GF-D8 (cell line): ENCODE results near the gene CFAP61.
A peak's percentile ranks its signal among the peaks of the same experiment; 100 is the strongest.
"Not testable (repeated sequence)": the region's sequence is repeated elsewhere in the genome, so short reads cannot be mapped to it uniquely, and the experiment has no call there.

Experiments used
- DNase-seq: peaks from one replicate; lab custom pipeline; 2025; lab: John Stamatoyannopoulos, UW

CFAP61 gene

DNA sequence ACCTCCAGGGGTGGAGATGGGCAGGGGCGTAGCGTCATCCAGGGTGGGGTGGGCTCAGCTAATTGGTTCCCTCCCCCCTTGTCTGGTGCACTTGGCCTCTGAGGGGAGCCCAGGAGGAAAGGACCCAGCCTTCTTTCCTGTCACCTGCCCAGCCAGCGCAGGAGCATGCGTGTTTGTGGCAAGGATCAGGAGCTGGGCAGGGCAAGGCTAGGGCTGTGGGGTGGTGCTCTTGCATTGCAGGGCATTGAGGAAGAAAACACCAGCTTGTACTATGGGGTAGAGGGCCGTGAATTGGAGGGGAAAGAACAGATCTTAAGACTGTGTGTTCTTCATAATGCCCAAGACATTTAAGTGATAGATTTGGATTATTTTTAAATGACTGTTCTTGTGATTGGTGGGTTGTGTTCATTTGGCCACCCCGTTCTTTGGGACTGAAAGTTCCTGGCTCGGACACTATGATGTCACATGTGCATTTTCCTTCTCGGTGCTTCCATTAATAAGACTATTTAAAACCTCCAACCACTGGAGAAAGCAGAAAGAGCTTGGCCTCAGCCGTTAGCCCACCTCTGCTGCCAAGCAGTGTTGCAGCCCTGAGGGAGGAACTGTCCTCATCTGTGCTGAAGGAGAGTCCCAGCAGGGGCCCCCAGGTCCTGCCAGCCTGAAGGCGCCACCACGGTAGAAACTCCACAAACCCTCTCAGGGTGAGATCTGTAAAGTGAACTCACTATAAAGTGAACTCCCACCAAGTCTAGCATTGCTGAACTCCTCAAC is 179.4 kb downstream of the CFAP61 start:
- no peak for DNase-seq

DNA sequence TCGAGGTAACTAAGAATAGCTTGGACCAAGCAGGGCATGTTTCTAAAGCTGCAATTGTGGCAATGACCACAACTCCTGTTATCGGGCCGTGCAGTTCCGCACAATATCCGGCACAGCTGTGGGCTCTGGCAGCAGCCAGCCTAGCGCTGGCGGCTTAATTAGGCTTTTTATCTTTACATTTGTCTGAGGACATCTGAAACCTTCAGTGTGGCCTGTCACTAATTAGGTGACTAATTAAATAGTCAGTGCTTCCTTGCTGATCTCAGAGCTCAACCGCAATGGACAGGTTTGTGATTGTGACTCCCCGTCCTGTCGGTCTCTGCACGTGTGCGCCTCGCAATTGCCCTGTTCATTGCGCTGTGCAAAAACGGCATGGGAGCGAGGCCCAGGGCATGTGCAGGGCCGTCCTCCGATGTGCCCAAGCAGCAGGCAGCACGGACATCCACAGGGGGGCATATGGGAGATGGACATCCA is 180.7 kb downstream of the CFAP61 start:
- peak; percentile 85 for DNase-seq

DNA sequence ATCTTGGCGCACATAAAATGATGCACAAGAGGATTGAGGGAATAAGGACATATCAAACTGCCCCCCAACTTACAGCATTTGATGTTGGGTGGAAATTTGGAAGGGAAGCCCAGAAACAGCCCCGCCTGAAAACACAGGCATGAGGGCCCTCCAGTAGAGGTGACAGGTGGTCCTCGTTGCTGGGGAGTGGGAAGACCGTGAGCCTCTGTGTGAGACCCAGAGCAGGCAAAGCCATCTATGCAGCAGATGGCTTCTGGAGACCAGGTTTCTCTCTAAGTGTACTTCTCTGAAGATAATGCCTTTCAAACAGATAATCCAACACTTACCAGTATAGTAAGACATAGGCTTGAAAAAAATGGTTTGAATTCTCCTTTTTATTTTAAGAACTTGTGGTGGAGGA is 183.3 kb downstream of the CFAP61 start:
- DNase-seq: no peak

DNA sequence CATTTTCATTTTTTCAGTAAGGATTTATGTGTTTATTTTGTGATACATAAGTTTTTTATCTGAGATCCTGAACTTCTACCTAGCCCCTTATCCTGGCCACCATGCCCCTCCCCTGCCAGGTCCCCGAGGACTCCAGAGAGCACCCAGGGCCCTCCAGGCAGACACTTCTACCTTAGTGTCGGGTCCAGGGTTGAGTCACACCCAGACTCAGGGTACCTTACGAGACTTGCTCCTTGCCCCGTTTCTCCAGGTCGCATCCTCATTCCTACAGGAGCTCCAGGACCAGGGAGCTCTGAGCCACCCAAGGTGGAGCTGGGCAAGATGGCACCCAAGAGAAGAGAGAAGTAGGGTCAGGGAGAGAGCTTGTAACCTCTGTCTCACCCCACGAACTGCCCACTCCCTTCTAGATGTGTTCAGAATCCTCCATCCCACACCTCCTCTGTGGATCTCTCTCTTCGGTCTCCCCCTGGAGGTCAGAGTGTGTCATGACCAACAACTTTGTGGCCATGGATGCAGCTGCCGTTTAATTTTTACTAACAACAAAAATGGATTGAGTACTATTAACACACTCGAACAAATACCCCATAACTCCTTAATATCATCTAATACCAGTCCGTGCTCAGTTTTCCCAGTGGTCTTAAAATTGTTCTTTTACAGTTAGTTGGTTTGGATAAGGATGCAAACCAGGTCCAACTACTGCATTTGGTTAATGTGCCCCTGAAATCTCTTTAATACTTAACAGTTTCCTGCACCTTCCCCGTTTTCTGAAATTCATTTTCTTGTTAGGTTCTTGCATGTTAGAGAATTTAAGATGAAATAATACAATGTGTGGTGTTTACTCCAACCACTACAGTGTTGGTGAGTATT is 185.0 kb downstream of the CFAP61 start:
- DNase-seq: no peak

DNA sequence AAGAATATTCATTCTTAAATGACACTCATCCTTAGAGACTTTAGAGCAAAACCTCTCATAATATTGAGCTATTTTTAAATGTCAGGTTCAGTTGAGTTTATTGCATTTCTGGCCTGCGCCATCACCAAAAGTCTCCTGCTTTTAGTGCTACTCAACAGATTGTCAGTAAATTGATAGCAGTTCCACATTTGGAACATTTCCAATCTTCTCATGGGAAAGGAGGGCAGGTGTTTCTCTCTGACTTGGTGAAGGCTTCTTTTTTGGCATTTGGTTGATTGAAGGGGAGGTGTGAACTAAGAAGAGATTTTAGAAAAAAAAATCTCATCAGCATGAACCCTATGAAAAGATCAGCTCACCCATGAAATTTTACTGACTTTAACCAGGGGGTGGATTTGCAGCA is 189.6 kb downstream of the CFAP61 start:
- DNase-seq: no peak

DNA sequence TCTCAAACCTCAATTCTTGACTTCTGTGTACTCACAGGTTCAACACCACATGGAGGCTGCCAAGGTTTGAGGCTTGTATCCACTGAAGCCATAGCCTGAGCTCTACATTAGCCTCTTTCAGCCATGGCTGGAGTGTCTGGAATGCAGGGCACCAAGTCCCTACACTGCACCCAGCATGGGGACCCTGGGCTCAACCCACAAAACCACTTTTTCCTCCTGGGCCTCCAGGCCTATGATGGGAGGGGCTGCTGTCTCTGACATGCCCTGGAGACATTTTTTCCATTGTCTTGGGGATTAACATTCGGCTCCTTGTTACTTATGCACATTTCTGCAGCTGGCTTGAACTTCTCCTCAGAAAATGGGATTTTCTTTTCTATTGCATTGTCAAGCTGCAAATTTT is 192.1 kb downstream of the CFAP61 start:
- DNase-seq: not testable (repeated sequence)

DNA sequence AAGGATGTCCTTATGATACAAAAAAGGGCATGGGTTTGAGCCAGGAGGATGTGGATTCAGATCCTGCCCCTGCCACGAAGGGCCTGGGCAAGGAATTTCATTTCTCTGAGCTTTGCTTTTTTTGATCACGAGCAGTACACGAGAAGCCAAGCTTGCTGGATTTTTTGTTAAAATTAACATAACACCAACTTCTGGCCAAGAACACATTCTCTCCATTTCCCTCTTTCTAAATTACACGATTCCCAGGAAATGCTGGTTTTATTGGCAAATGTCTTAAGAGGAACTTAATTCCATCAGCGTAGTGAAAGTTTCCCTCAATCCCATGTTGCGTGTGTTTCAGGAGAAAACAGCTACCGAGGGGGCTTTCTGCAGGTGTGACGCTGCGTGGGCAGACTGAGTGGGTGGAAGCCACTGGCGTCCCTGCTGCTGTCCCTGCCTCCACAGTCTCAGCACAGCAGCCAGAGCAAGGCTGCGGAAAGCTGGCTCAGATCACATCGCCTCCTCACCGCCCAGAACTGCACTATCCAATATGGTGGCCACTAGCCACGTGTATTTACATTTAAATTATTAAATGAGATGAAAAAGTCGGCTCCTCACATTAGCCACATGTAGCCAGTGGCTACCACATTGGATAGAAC is 194.8 kb downstream of the CFAP61 start:
- no peak for DNase-seq

DNA sequence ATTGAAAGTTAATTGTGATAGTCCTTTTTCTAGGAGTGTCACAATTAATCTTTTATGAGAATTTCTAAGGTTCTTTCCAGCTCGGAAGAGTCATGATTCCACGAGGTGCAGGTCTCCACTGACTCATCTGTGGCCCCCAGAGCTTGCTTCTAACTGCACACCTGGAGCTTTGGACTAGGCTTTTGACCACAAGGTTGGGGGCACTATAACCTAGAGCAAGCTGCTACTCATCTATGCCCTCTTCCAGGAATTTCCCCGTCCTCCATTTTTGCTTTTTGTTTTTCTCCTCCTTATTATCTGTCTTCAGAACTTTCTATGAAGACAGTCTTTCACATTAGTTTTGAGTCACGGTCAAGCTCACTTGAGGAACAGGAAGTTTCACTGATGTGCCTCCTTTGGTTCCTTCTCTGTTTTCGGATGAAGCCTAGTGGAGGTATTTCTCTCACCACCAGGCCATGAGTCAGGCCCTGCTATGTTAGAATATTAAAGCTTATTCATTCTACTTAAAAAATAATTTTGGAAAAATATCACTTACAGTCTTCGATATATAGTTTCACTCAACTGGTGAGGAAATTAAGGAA is 196.4 kb downstream of the CFAP61 start:
- no peak for DNase-seq

DNA sequence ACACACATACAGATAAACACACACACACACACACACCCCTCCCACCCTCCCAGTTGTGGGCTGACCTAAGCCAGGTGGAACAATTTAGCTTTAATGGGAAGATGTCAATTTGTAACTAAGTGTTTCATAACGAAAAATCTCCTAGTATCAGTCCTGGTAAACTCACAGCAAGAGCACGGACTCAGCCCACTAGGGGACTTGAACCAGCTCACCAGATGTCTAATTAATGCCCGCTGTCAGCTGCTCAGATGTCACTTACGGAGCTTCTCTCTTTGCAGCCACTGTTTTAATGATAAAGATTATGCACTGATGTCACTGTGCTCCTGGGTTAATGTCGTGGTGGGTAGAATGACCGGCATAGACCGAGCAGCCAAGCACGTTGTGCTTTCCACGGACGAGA is 199.0 kb downstream of the CFAP61 start:
- no peak for DNase-seq

DNA sequence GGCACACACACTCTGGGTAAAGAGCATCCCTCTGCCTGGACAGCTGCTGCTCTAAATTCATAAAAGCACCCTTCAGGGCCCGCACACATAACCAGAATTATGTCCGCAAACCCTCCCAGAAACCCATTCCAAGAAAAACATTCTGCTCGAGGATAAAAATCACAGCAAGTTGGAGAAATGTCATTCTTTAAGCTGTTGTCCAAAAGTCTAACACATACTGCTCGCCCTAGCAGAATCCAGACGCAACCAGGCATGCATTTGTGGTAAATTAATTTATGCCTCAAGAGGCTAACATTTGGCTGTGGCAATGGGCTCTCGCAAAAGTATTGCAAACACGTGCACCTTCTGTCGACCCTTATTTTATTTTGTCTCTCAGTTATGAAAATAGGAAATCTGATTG is 199.5 kb downstream of the CFAP61 start:
- DNase-seq: no peak

DNA sequence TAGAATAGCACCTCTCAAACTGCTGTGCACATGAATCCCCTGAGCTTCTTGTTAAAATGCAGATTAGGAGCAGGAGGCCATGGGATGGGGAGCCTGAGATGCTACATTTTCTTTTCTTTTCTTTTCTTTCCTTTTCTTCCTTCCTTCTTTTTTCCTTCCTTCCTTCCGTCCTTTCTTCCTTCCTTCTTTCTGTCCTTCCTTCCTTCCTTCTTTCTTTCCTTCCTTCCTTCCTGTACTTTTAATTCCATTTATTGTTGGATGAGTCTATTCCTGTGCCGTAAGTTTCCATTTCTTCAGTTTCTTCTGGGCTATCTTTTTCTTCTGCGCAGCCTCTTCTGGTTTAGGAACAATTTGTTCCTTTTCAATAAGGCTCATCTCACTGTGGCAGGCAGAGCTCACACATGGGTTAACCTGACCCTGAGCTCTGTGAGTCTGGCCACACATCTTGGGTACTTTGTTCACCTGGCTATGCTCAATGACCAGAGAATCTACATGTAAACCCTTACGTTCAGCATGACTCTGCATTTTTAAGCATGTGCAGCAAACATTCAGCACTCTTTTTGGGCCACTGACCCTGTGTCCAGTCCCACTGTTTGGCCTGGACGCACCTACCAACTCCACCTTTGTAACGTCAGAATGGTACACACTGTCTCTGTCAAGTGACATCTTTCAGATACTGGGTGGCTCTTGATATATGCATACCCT is 200.9 kb downstream of the CFAP61 start:
- no peak for DNase-seq

DNA sequence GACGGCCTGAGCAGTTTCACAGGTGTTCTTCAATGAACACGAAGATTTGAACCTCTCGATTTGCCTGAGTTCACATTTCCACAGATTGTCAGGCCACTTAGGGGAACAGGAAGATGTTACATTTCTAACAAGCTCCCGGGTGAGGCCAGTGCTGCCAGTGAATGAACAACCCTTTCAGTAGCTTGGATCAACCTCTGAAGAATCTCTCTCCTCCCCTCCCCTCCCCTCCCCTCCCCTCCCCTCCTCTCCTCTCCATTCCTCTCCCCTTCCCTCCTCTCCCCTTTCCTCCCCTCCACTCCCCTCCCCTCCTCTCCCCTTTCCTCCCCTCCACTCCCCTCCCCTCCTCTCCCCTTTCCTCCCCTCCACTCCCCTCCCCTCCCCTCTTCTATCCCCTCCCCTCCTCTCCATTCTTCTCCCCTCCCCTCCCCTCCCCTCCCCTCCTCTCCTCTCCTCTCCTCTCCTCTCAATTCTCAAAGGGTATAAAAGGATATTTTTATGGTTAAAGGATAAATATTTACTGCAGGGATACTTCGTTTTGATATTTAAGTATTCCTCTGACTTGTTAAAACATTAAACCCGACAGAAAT is 201.5 kb downstream of the CFAP61 start:
- no peak for DNase-seq

DNA sequence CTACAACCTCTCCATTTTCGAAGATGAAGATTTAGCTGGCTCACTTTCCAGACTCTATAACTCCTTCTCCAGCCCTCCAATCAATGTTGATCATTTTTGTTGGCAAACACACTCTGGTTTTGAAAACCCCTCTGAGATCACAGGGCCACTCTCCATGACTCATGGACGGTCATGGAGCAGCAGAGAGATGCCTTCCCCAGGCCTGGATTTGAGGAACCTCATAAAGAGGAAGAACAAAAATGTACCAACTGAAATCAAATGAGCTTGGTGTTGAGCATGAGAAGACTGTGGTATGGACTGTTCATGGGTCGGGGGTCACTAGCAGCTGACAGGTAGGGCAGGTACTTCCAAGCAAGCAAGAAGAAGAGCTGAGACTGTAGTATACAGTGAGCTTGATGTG is 202.8 kb downstream of the CFAP61 start:
- DNase-seq: no peak

DNA sequence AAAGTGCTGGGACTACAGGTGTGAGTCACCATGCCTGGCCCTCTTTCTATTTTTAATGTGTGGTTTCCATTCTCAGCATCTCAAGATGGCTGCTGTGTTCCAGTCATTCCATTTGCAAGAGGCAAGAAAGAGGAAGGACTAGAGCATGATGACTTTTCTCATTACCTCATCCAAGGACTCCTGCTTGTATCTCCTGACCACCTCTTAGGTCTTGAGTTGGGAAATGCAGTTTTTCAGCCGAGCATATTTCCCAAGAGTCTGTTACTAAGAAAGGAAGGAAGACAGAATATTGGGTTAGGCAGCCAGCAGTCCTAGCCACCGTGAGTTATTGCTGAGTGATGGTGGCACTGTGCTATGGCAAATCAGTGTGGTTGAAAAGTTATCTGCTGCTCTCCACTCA is 207.2 kb downstream of the CFAP61 start:
- peak; percentile 52 for DNase-seq

DNA sequence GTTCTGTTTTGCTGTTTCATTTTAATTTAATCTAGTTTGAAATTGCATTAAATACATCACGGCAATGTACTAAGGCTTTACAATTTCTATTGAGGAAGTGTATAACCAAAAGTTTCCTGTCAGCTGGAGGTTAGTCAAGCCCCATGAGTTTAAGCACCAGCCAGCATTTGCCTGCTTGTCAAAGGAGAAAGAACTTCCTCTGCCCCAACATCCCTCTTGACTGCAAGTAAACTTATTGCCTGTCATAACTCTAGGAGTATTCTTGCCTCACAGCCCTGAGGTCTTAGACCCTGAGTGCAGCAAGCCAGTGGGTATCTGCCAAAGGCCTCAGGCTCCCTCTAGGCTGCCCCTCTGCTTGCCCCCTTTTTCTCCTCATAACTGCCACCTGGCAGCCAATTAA is 208.8 kb downstream of the CFAP61 start:
- peak; percentile 52 for DNase-seq

DNA sequence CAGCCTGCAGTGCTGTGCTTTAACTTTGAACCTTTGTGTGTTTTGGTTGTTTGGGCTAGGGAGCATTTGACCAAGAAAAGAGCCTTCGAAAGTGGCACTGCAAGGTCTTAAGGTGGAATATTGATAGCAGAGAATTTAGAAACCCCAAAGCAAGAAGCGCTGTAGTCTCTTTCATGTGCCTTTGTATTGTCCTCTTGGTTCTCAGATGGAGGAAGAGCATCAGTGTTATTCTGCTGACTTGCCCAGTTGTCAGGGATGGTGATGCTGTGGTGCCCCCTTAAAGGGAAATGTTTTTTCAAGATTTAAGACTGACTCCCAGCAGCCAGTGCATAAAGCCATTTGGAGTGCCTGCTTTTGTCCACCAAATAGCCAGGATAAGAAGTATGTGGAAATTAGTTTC is 212.9 kb downstream of the CFAP61 start:
- DNase-seq: no peak

DNA sequence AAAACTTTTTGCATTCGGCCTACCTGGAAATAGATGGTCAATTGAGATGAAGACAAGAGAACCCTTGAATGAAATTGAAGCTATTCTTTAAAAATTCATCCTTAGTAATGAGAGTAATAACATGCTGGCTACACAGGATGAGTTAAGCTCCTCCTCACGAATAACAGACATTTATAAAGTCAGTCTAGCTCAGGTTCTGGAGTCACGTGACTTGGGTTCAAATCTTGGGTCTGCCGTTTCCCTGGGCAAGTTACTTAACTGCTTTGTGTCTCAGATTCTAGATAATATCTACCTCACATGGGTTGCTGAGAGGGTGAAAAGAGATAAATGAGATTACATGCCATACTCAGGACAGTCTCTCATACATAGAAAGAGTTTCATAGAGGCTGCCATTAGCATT is 214.2 kb downstream of the CFAP61 start:
- DNase-seq: no peak

DNA sequence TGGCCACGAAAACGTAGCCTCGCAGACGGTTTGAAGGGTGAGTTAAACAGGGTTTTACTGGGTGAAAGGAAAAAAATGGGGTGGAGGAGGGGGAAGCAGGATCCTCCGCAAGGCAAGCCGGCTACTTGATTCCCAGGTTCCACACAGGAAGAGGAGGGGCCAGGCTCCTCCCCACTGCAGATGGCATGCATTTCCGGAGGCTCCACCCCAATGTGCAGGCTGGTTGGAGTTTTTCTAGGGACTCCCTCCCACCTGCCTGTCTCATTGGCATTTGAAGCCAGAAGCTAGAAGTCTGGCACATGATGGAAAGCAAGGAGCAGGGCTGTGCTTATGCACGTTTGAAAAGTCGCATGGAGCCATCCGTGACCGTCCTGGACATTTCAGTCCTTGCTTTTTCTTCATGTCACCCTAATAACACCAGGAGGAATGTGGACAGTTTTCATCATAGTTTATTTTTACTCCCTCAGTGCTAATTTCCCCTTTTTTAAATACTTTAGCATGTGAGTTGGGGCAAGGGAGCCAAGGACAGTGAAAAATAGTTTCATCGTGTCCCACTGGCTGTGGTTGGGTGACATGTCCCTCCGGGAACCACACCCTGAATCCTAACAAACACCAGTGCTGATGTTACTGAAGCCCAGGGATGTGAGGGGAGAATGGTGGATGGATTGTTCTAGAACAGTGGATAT is 215.5 kb downstream of the CFAP61 start:
- no peak for DNase-seq

DNA sequence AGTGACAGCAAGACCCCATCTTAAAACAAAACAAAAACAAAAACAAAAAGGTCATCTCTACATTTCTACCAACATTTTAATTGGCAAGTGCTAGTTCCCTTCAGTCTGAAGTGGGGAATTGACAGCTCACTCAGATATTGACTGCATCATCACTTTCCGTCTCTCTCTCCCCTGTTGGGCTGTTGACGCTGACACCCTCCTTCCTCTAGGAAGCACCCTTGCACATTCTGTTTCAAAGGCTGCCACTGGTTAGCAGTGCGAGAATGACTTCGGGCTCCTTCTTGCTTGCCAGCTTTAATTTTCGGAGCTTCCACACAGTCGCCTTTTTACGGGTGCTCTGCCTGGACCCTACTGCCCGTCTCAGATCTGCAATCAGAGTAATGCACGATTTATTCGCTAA is 218.9 kb downstream of the CFAP61 start:
- DNase-seq: no peak

DNA sequence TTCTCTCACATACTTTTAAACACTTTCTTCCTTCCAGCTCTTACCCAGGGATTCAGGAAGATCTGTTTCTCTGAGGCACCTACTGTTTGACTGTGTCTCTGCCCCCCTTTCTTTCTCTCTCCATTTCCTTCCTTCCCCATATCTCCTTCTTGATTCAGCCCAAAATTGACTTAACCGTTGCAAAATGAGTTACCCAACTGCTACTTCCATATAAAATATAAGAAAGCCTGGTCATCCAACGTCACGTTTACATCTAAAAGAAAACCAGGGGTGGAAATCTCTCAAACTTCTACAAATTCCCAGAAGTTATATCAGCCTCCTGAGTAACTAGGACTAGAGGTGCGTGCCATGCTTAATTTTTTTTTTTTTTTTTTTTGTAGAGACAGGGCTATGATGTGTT is 220.4 kb downstream of the CFAP61 start:
- DNase-seq: no peak

DNA sequence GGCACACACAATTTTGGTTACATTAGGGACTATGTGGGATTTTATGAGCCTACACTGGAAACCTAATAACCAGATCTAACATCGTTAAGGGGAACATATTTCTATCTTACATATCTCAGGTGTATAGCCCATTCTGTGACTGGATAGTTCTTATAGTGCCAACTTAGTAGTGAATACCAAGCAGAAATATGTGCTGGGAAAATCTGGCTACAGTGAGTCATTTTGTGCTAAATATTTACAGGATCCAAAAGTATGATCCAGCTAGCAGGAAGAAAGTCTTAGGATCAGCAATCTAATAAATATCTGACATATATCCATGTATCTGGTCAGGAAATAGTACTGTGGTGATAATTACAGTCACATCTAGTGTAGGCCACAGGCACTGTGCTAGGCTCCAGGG is 221.0 kb downstream of the CFAP61 start:
- DNase-seq: no peak
